ENCODE data around the gene EFNA1. TPM values are rescaled to one million over a fixed set of nuclear protein-coding genes. Genes with fewer than 3 reads are reported as not detected.

EFNA1 gene
- total RNA-seq, 1 donor from 2014 or later = 26.1 TPM

- H3K27ac Mint-ChIP-seq = peak overlapping the region; percentile 79
- TF ChIP-seq CTCF (conservative IDR thresholded peaks at IDR 0.05) = no peak
- H3K9me3 Mint-ChIP-seq = no peaks in the 10 kb centered on the region
- no peak for DNase-seq (ENCODE audit: extremely low spot score, unreplicated experiment)
- H3K27me3 Mint-ChIP-seq = peaks cover 68% of the 10 kb centered on the region
- no peaks in the 10 kb centered on the region for H3K36me3 Mint-ChIP-seq
- peaks cover 21% of the 10 kb centered on the region for H3K4me1 Mint-ChIP-seq (ENCODE audit: unreplicated experiment)
- no peak overlapping the region for H3K4me3 Mint-ChIP-seq
These were observed 3.9 kb upstream of the EFNA1 start for GRCh38 chr1:155123801-155124200.

GRCh38 chr1:155124503-155125463, 2.9 kb upstream of the EFNA1 start:
- Mint-ChIP-seq H3K27me3 (peaks cover 67% of the 10 kb centered on the region), H3K4me3 (peak overlapping the region; percentile 37), H3K27ac (peak overlapping the region; percentile 79), H3K9me3 (no peaks in the 10 kb centered on the region), H3K4me1 (ENCODE audit: unreplicated experiment) (peaks cover 26% of the 10 kb centered on the region), H3K36me3 (no peaks in the 10 kb centered on the region)
- DNase-seq (ENCODE audit: extremely low spot score, unreplicated experiment) = no peak
- no peak for TF ChIP-seq CTCF (conservative IDR thresholded peaks at IDR 0.05)

GRCh38 chr1:155125511-155125945, 2.1 kb upstream of the EFNA1 start:
- peaks cover 32% of the 10 kb centered on the region for H3K4me1 Mint-ChIP-seq (ENCODE audit: unreplicated experiment)

GRCh38 chr1:155125946-155126555, 1.6 kb upstream of the EFNA1 start:
- H3K4me3 Mint-ChIP-seq = peak overlapping the region; percentile 93
- TF ChIP-seq CTCF (conservative IDR thresholded peaks at IDR 0.05) = no peak
- H3K36me3 Mint-ChIP-seq = peaks cover 6% of the 10 kb centered on the region
- H3K4me1 Mint-ChIP-seq (ENCODE audit: unreplicated experiment) = peaks cover 37% of the 10 kb centered on the region
- H3K27ac Mint-ChIP-seq = peak overlapping the region; percentile 100
- no peak for DNase-seq (ENCODE audit: extremely low spot score, unreplicated experiment)
- H3K27me3 Mint-ChIP-seq = peaks cover 63% of the 10 kb centered on the region
- H3K9me3 Mint-ChIP-seq = no peaks in the 10 kb centered on the region

More at GRCh38 chr1:155125511-155125945, 2.1 kb upstream of the EFNA1 start:
- Mint-ChIP-seq H3K9me3 (no peaks in the 10 kb centered on the region), H3K4me3 (peak overlapping the region; percentile 84), H3K36me3 (peaks cover 2% of the 10 kb centered on the region), H3K27ac (peak overlapping the region; percentile 87), H3K27me3 (peaks cover 65% of the 10 kb centered on the region)
- TF ChIP-seq CTCF (conservative IDR thresholded peaks at IDR 0.05) = no peak
- no peak for DNase-seq (ENCODE audit: extremely low spot score, unreplicated experiment)

GRCh38 chr1:155126556-155127104, 1.0 kb upstream of the EFNA1 start:
- Mint-ChIP-seq H3K27ac (peak overlapping the region; percentile 100), H3K4me3 (peak overlapping the region; percentile 93), H3K27me3 (peaks cover 58% of the 10 kb centered on the region), H3K9me3 (no peaks in the 10 kb centered on the region), H3K4me1 (ENCODE audit: unreplicated experiment) (peaks cover 35% of the 10 kb centered on the region), H3K36me3 (peaks cover 7% of the 10 kb centered on the region)
- DNase-seq (ENCODE audit: extremely low spot score, unreplicated experiment) = no peak
- TF ChIP-seq CTCF (conservative IDR thresholded peaks at IDR 0.05) = no peak
